Activated B cell treated with CpG ODN at 0.5 μM for 24 hours (primary cell): Measurements from ENCODE around the gene ARHGEF4. TPM values are rescaled to one million over a fixed set of nuclear protein-coding genes. Genes with fewer than 3 reads are reported as not detected.

Experiments used
- ATAC-seq: fragments of 200-7000 bp; cut with Tn5 transposase; one replicate; pipeline ENCODE4 v1.10.0; 2021; ENCODE audit warnings: low read depth, mild to moderate bottlenecking, moderate library complexity
- CTCF ChIA-PET: fragments of 350-600 bp; sonication (Branson Sonifier 250); formaldehyde crosslinking; loops from one replicate; lab custom pipeline; 2021; ENCODE audit warnings: antibody characterized with exemption; lab: Charles Lee
- POLR2A ChIA-PET: fragments of 350-600 bp; sonication (Branson Sonifier 250); formaldehyde crosslinking; loops from one replicate; lab custom pipeline; 2021; ENCODE audit warnings: antibody characterized with exemption; lab: Charles Lee
- DNase-seq: peaks from one replicate; pipeline ENCODE4 v3.0.0; 2022
- H3K27ac Mint-ChIP-seq: one replicate; pipeline ENCODE4 v1.8.0; 2020; ENCODE audit warnings: mixed read lengths
- H3K27me3 Mint-ChIP-seq: one replicate; pipeline ENCODE4 v1.8.0; 2021; ENCODE audit warnings: mixed read lengths
- H3K36me3 Mint-ChIP-seq: one replicate; pipeline ENCODE4 v1.8.0; 2021; ENCODE audit warnings: low read depth, mixed read lengths
- H3K4me1 Mint-ChIP-seq: one replicate; pipeline ENCODE4 v1.8.0; 2021; ENCODE audit warnings: mixed read lengths
- H3K4me3 Mint-ChIP-seq: one replicate; pipeline ENCODE4 v1.8.0; 2020; ENCODE audit warnings: mild to moderate bottlenecking, mixed read lengths
- H3K9me3 Mint-ChIP-seq: one replicate; pipeline ENCODE4 v1.8.0; 2020; ENCODE audit warnings: mixed read lengths
- CTCF ChIP-seq: fragments of 200-600 bp; IDR thresholded peaks from one replicate; pipeline ENCODE4 v1.8.0; 2022; ENCODE audit warnings: antibody characterized with exemption, mild to moderate bottlenecking
- intact Hi-C: fragments of 100-400 bp; cut with micrococcal nuclease; formaldehyde crosslinking; loops from one replicate; pipeline ENCODE4 v1.15.1; 2024
- total RNA-seq: library from RNA; stranded (reverse); gene quantifications from 2 replicates; pipeline ENCODE4 v1.2.3, GENCODE V29; 2022

Gene ARHGEF4
- 0.29 and 0.39 TPM in 2 replicates for total RNA-seq

GRCh38 chr2:130836501-130837174 is at the start of gene ARHGEF4:
Gene ARHGEF4 (plus strand): TSS chr2:130836914. CDS start chr2:130836954, 40 bp downstream.
- POLR2A ChIA-PET, result interaction anchor here (1.2 kb wide), 1 partner anchor 39 kb away, joined by 4 read pairs; no protein-coding TSS in a partner anchor
- TF ChIP-seq CTCF, result no peak
- CTCF ChIA-PET, result interaction anchor here (0.6 to 1.4 kb wide), 2 partner anchors 33 to 37 kb away, joined by 3 read pairs; no protein-coding TSS in a partner anchor
- Mint-ChIP-seq H3K9me3 (no peaks in the 10 kb centered on the region), H3K27me3 (peaks cover 24% of the 10 kb centered on the region), H3K4me3 (peak within 1 kb of the TSS; percentile 35), H3K4me1 (peaks cover 10% of the 10 kb centered on the region), H3K36me3 (no peaks in the 10 kb centered on the region), H3K27ac (no peak within 1 kb of the TSS)
- intact Hi-C loops, result loop anchor here (5.0 kb wide), 1 partner anchor 39 kb away; no protein-coding TSS in a partner anchor
- ATAC-seq, result peak; percentile 81
- no peak for DNase-seq

- Mint-ChIP-seq H3K4me3 (no peak overlapping the region), H3K9me3 (no peaks in the 10 kb centered on the region), H3K4me1 (no peaks in the 10 kb centered on the region), H3K36me3 (no peaks in the 10 kb centered on the region), H3K27me3 (peaks cover 5% of the 10 kb centered on the region), H3K27ac (no peak overlapping the region)
- ChIA-PET CTCF (no interaction called here), POLR2A (no interaction called here)
- TF ChIP-seq CTCF, result no peak
- DNase-seq (no peak), ATAC-seq (no peak)
- intact Hi-C loops, result no loop called here
Measured at GRCh38 chr2:130787841-130788240, 48.9 kb upstream of the ARHGEF4 start.

- H3K27me3 Mint-ChIP-seq, result peaks cover 9% of the 10 kb centered on the region
- peaks cover 2% of the 10 kb centered on the region for H3K4me1 Mint-ChIP-seq
- H3K4me3 Mint-ChIP-seq, result no peak overlapping the region
- ChIA-PET CTCF (no interaction called here), POLR2A (no interaction called here)
- ATAC-seq (no peak), DNase-seq (no peak)
- no peak for TF ChIP-seq CTCF
- H3K27ac Mint-ChIP-seq, result no peak overlapping the region
- H3K36me3 Mint-ChIP-seq, result no peaks in the 10 kb centered on the region
- H3K9me3 Mint-ChIP-seq, result no peaks in the 10 kb centered on the region
- intact Hi-C loops, result loop anchor here (10.0 kb wide), 1 partner anchor 636 kb away; no protein-coding TSS in a partner anchor
Measured at GRCh38 chr2:130790312-130790711, 46.4 kb upstream of the ARHGEF4 start.

- no peak for TF ChIP-seq CTCF
- ChIA-PET CTCF (no interaction called here), POLR2A (interaction anchor here (0.5 kb wide), 1 partner anchor 82 kb away, joined by 3 read pairs; no protein-coding TSS in a partner anchor)
- Mint-ChIP-seq H3K27ac (no peak overlapping the region), H3K27me3 (peaks cover 6% of the 10 kb centered on the region), H3K4me3 (no peak overlapping the region), H3K9me3 (no peaks in the 10 kb centered on the region), H3K36me3 (no peaks in the 10 kb centered on the region), H3K4me1 (peaks cover 2% of the 10 kb centered on the region)
- intact Hi-C loops, result loop anchor here (10.0 kb wide), 1 partner anchor 636 kb away; no protein-coding TSS in a partner anchor
- no peak for ATAC-seq
- no peak for DNase-seq
Measured at GRCh38 chr2:130790804-130791616, 45.7 kb upstream of the ARHGEF4 start.

- DNase-seq (no peak), ATAC-seq (no peak)
- TF ChIP-seq CTCF, result no peak
- Mint-ChIP-seq H3K27ac (no peak overlapping the region), H3K36me3 (no peaks in the 10 kb centered on the region), H3K4me1 (peaks cover 2% of the 10 kb centered on the region), H3K9me3 (no peaks in the 10 kb centered on the region), H3K27me3 (peaks cover 6% of the 10 kb centered on the region), H3K4me3 (no peak overlapping the region)
- ChIA-PET CTCF (no interaction called here), POLR2A (interaction anchor here (0.5 kb wide), 1 partner anchor 82 kb away, joined by 3 read pairs; no protein-coding TSS in a partner anchor)
- intact Hi-C loops, result loop anchor here (10.0 kb wide), 1 partner anchor 637 kb away; no protein-coding TSS in a partner anchor
Measured at GRCh38 chr2:130791617-130791939, 45.1 kb upstream of the ARHGEF4 start.
